ENCODE data around the gene OSBP. TPM values are rescaled to one million over a fixed set of nuclear protein-coding genes. Genes with fewer than 3 reads are reported as not detected.

The OSBP gene
- total and polyA plus RNA-seq, 9 of the 15 experiments (the other 6 are each of a cell fraction or from before 2014, with no cell fraction given): 11.7 to 49.0 (median 28.7) TPM

DNA sequence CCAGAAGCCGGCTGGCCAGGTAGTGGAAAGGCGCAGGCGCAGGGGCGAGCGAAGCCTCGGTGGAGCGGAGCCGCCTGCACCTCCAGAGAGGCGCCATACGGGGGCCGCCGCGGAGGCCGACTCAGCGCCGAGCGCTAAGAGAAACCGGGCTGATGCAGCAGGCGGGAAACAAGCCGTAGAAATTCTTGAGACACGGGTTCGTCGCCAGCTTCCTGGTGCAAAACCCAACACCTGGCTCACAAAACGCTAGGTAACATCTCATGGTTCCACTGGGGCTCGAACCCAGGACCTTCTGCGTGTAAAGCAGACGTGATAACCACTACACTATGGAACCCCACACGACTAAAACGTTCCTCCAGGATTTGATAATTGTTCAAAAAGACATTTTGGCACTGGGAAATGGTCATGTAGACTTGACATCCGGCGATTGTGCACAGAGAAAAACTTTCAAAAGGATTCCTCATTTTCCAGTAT is 65.2 kb downstream of the OSBP start (continued):
- TF ChIP-seq, protein P1, sequence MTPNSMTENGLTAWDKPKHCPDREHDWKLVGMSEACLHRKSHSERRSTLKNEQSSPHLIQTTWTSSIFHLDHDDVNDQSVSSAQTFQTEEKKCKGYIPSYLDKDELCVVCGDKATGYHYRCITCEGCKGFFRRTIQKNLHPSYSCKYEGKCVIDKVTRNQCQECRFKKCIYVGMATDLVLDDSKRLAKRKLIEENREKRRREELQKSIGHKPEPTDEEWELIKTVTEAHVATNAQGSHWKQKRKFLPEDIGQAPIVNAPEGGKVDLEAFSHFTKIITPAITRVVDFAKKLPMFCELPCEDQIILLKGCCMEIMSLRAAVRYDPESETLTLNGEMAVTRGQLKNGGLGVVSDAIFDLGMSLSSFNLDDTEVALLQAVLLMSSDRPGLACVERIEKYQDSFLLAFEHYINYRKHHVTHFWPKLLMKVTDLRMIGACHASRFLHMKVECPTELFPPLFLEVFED (CRISPR knock-in tag; conservative IDR thresholded peaks at IDR 0.05): no peak; the same call in 1 of the 2 replicates
- TF ChIP-seq, protein P2, sequence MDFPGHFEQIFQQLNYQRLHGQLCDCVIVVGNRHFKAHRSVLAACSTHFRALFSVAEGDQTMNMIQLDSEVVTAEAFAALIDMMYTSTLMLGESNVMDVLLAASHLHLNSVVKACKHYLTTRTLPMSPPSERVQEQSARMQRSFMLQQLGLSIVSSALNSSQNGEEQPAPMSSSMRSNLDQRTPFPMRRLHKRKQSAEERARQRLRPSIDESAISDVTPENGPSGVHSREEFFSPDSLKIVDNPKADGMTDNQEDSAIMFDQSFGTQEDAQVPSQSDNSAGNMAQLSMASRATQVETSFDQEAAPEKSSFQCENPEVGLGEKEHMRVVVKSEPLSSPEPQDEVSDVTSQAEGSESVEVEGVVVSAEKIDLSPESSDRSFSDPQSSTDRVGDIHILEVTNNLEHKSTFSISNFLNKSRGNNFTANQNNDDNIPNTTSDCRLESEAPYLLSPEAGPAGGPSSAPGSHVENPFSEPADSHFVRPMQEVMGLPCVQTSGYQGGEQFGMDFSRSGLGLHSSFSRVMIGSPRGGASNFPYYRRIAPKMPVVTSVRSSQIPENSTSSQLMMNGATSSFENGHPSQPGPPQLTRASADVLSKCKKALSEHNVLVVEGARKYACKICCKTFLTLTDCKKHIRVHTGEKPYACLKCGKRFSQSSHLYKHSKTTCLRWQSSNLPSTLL (IDR thresholded peaks at IDR 0.05): peak; percentile 78
- TF ChIP-seq NUFIP1 (IDR thresholded peaks at IDR 0.05; ENCODE audit: partially characterized antibody) (no peak), ZNF12 (CRISPR knock-in tag; IDR thresholded peaks at IDR 0.05) (no peak), ZNF165 (CRISPR knock-in tag; IDR thresholded peaks at IDR 0.05; ENCODE audit: borderline replicate concordance) (no peak), NR1H2 (CRISPR knock-in tag; IDR thresholded peaks at IDR 0.05) (no peak), FOS (IDR thresholded peaks at IDR 0.05; ENCODE audit: extremely low read depth, insufficient read length) (no peak), ZFP36 (IDR thresholded peaks at IDR 0.05; ENCODE audit: low read depth, low read length, partially characterized antibody) (peak; percentile 35), HNRNPLL (IDR thresholded peaks at IDR 0.05; ENCODE audit: low read depth, low read length, poor library complexity, severe bottlenecking) (peak; percentile 59), MECOM (CRISPR knock-in tag; IDR thresholded peaks at IDR 0.05) (no peak), ZNF445 (CRISPR knock-in tag; IDR thresholded peaks at IDR 0.05; ENCODE audit: low read depth) (no peak), ZNF274 (IDR thresholded peaks at IDR 0.05; ENCODE audit: borderline replicate concordance, low read depth, low read length) (no peak; the same call in 1 of the 2 replicates)
- TF ChIP-seq, protein P3, sequence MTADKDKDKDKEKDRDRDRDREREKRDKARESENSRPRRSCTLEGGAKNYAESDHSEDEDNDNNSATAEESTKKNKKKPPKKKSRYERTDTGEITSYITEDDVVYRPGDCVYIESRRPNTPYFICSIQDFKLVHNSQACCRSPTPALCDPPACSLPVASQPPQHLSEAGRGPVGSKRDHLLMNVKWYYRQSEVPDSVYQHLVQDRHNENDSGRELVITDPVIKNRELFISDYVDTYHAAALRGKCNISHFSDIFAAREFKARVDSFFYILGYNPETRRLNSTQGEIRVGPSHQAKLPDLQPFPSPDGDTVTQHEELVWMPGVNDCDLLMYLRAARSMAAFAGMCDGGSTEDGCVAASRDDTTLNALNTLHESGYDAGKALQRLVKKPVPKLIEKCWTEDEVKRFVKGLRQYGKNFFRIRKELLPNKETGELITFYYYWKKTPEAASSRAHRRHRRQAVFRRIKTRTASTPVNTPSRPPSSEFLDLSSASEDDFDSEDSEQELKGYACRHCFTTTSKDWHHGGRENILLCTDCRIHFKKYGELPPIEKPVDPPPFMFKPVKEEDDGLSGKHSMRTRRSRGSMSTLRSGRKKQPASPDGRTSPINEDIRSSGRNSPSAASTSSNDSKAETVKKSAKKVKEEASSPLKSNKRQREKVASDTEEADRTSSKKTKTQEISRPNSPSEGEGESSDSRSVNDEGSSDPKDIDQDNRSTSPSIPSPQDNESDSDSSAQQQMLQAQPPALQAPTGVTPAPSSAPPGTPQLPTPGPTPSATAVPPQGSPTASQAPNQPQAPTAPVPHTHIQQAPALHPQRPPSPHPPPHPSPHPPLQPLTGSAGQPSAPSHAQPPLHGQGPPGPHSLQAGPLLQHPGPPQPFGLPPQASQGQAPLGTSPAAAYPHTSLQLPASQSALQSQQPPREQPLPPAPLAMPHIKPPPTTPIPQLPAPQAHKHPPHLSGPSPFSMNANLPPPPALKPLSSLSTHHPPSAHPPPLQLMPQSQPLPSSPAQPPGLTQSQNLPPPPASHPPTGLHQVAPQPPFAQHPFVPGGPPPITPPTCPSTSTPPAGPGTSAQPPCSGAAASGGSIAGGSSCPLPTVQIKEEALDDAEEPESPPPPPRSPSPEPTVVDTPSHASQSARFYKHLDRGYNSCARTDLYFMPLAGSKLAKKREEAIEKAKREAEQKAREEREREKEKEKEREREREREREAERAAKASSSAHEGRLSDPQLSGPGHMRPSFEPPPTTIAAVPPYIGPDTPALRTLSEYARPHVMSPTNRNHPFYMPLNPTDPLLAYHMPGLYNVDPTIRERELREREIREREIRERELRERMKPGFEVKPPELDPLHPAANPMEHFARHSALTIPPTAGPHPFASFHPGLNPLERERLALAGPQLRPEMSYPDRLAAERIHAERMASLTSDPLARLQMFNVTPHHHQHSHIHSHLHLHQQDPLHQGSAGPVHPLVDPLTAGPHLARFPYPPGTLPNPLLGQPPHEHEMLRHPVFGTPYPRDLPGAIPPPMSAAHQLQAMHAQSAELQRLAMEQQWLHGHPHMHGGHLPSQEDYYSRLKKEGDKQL (CRISPR knock-in tag; IDR thresholded peaks at IDR 0.05; ENCODE audit: borderline replicate concordance): no peak
- TF ChIP-seq, protein P4, sequence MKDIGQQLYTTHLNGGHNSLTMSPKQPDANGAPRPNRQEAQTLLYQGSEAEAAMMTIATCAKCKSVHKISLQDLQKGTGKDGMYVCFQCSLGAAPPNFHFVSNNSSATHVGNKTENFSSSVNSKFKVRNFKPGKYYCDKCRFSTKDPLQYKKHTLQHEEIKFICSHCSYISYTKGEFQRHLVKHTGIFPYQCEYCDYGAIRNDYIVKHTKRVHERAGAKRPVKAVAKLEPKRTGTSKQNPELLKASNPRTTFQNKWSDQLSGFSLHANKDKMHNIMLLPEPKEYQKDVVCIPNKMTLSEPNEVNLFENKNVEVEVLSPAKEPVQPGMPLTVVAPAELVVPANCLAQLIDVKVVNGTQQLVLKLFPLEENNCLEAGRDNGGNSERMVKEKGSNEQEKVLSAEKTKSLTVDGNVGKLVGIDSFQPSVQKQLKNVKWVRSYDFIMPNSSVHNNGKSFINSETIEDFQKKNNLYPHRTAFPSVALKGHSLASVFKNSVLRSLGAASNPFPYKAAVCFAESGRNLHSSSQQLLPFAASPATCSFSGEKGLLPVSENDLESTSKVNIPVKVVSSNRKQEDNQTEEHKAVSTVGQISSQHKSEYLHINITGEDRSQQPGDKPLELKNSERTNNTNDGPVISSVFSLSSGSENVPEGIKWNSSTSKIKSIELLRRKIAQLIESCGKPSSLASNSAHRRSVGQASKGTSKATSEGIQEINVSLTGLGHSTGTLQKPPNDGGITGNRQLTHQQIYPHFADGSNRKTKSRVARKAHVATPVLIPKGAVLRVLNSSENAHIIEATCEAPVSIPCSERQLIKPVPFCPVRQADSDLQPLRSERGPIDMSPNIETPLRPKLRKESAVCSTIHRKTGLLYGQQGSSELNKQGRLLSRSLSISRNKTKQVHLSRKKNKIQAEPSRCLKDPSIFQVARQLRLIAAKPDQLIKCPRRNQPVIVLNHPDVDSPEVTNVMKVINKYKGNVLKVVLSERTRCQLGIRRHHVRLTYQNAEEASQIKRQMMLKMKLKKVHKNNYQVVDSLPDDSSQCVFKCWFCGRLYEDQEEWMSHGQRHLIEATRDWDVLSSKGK (CRISPR knock-in tag; IDR thresholded peaks at IDR 0.05): no peak

Measured in K562 (cell line).